A549 (cell line): Measurements from ENCODE around the gene COL28A1. TPM values are rescaled to one million over a fixed set of nuclear protein-coding genes. Genes with fewer than 3 reads are reported as not detected.

ENCODE experiments used
- ATAC-seq, 2 experiments: fragments of 200-7000 bp in 1 of 2; fragments of >200 bp in 1 of 2; cut with Nextera tagmentation in 1 of 2; cut with Tn5 transposase in 1 of 2; 3 replicates each; pipeline versions ENCODE4 v1.8.0 to v1.9.1; 2018 to 2020; ENCODE audit warnings: mild to moderate bottlenecking in 1 of 2, moderate library complexity in 1 of 2
- CTCF ChIA-PET: fragments of 300-600 bp; sonication (Branson Sonifier 250); formaldehyde crosslinking; extraction: SDS; loops from one replicate; lab custom pipeline; 2021; ENCODE audit warnings: antibody characterized with exemption, inconsistent platforms; lab: Yijun Ruan, JAX
- POLR2A ChIA-PET: fragments of 350-600 bp; formaldehyde crosslinking; extraction: SDS; loops from one replicate; lab custom pipeline; 2021; ENCODE audit warnings: antibody characterized with exemption, inconsistent platforms; lab: Yijun Ruan, JAX
- DNase-seq, 2 experiments: peaks; one replicate each; pipeline versions ENCODE4 v3.0.0 to v3.0.0-alpha.2; 2011 to 2016; ENCODE audit warnings: low read depth in 1 of 2, low spot score in 1 of 2
- FAIRE-seq: peaks from 2 replicates; lab custom pipeline; 2011; peaks lifted over from hg19 to GRCh38; lab: Jason Lieb, UNC
- H3K27ac ChIP-seq, 2 experiments: fragments of >200 bp; sonication (Bioruptor Twin); formaldehyde crosslinking; 3 replicates each; pipeline ENCODE4 v1.5.1; 2016 to 2017
- H3K4me1 ChIP-seq: fragments of >200 bp; sonication (Bioruptor Twin); formaldehyde crosslinking; 3 replicates; pipeline ENCODE4 v1.6.1; 2016
- H3K4me2 ChIP-seq: fragments of >200 bp; sonication (Bioruptor Twin); formaldehyde crosslinking; 3 replicates; pipeline ENCODE4 v1.6.1; 2016
- H3K4me3 ChIP-seq: fragments of >200 bp; sonication (Bioruptor Twin); formaldehyde crosslinking; 3 replicates; pipeline ENCODE4 v1.5.1; 2016
- H3K9me3 ChIP-seq: fragments of >200 bp; sonication (Bioruptor Twin); formaldehyde crosslinking; 3 replicates; pipeline ENCODE4 v1.6.1; 2016
- ATOH8 ChIP-seq: fragments of 250-450 bp; sonication (Bioruptor Pico); IDR thresholded peaks from 2 replicates; pipeline ENCODE4 v1.5.0; 2020; ENCODE audit warnings: low read depth, mild to moderate bottlenecking, moderate library complexity
- BHLHE40 ChIP-seq: IDR thresholded peaks from 2 replicates; pipeline ENCODE4 v1.6.1; 2012; ENCODE audit warnings: low read depth, low read length, inconsistent platforms
- CHD2 ChIP-seq: fragments of 150-350 bp; IDR thresholded peaks from 2 replicates; pipeline ENCODE4 v1.6.1; 2014; ENCODE audit warnings: low read length; ENCODE audit not compliant: partially characterized antibody
- CHD4 ChIP-seq: fragments of 200-600 bp; sonication (generic); IDR thresholded peaks from 2 replicates; pipeline ENCODE4 v1.6.1; 2016; ENCODE audit warnings: antibody characterized with exemption, mild to moderate bottlenecking, borderline replicate concordance
- ELK1 ChIP-seq: fragments of 150-350 bp; IDR thresholded peaks from 2 replicates; pipeline ENCODE4 v1.6.1; 2014; ENCODE audit warnings: low read depth, mild to moderate bottlenecking, low read length
- GATA3 ChIP-seq: IDR thresholded peaks from 2 replicates; pipeline ENCODE4 v1.6.1; 2012; ENCODE audit warnings: borderline replicate concordance
- HMGXB4 ChIP-seq: fragments of 250-450 bp; sonication (Bioruptor Pico); IDR thresholded peaks from 2 replicates; pipeline ENCODE4 v1.5.0; 2021; ENCODE audit warnings: mild to moderate bottlenecking, moderate library complexity, borderline replicate concordance
- HOXB5 ChIP-seq: fragments of 250-450 bp; sonication (Bioruptor Pico); IDR thresholded peaks from 2 replicates; pipeline ENCODE4 v1.5.0; 2020; ENCODE audit warnings: mild to moderate bottlenecking, moderate library complexity
- JUNB ChIP-seq: fragments of >200 bp; sonication (Bioruptor Twin); formaldehyde crosslinking; IDR thresholded peaks from 2 replicates; pipeline ENCODE4 v1.6.1; 2016
- MAFK ChIP-seq: fragments of 450-650 bp; IDR thresholded peaks from 2 replicates; pipeline ENCODE4 v1.6.1; 2014; ENCODE audit not compliant: partially characterized antibody
- MAX ChIP-seq: IDR thresholded peaks from 2 replicates; pipeline ENCODE4 v1.6.1; 2012
- MAZ ChIP-seq: fragments of 150-350 bp; IDR thresholded peaks from 2 replicates; pipeline ENCODE4 v1.6.1; 2014; ENCODE audit warnings: antibody characterized with exemption, low read depth, low read length, borderline replicate concordance
- PHF8 ChIP-seq: fragments of 200-600 bp; sonication (generic); IDR thresholded peaks from 2 replicates; pipeline ENCODE4 v1.6.1; 2016; ENCODE audit warnings: low read depth, mild to moderate bottlenecking, antibody characterized with exemption, moderate library complexity, borderline replicate concordance
- RARB ChIP-seq: fragments of 250-450 bp; sonication (Bioruptor Pico); IDR thresholded peaks from 2 replicates; pipeline ENCODE4 v1.8.0; 2021; ENCODE audit warnings: mild to moderate bottlenecking, moderate library complexity
- RNF2 ChIP-seq: fragments of 200-600 bp; sonication (generic); IDR thresholded peaks from 2 replicates; pipeline ENCODE4 v1.6.1; 2016; ENCODE audit warnings: low read depth, mild to moderate bottlenecking, antibody characterized with exemption, moderate library complexity, borderline replicate concordance
- SREBF2 ChIP-seq: fragments of 450-650 bp; IDR thresholded peaks from 2 replicates; pipeline ENCODE4 v1.6.1; 2014; ENCODE audit warnings: mild to moderate bottlenecking, moderate library complexity
- TFCP2L1 ChIP-seq: fragments of 250-450 bp; sonication (Bioruptor Pico); IDR thresholded peaks from 2 replicates; pipeline ENCODE4 v1.5.0; 2021; ENCODE audit warnings: mild to moderate bottlenecking
- ZSCAN20 ChIP-seq: fragments of 250-450 bp; sonication (Bioruptor Pico); IDR thresholded peaks from 2 replicates; pipeline ENCODE4 v1.8.0; 2022; ENCODE audit warnings: mild to moderate bottlenecking, moderate library complexity
- WGBS: methylation state at CpG from one replicate; pipeline ENCODE4 v1.1.6; 2017; ENCODE audit errors: missing lambda C conversion rate; 5-methylcytosine and 5-hydroxymethylcytosine counted together
- polyA plus RNA-seq, 4 experiments: library from polyadenylated mRNA; depleted of rRNA in 3 of 4; stranded (reverse); fragments of >200 nt; fragmentation: RNase III in 1 of 4; extraction: RNeasy Plus Mini Kit Qiagen cat#74134 plus additional on column Dnase treatment in 1 of 4; gene quantifications; 2 replicates in 3 of 4; 3 replicates in 1 of 4; pipeline ENCODE4 v1.2.3, GENCODE V29; 2011 to 2017

The COL28A1 gene
- polyA plus RNA-seq, 2 of the 4 experiments (the other 2 are of a cell fraction): 0.08 to 0.17 TPM

DNA sequence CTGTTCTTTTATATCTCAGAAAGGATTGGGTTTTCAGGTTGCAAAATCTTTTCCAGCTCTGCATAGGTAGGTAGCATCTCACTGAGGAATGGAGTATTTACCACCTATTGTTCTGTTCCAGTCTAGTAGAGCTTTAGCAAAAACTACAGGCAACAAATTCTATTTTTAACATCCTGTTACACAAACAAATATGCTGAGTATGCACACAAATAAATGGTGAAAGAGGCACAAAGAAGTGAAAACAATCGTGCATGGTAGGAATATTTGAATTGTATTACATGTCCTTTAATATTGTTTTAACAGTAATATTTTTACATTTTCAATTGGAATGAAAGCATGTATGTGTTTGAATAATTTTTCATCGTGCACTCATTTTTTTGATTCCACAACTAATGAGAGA is 16.5 kb upstream of the COL28A1 start:
- no peaks in the 10 kb centered on the region for H3K9me3 ChIP-seq
- ChIA-PET POLR2A (no interaction called here), CTCF (interaction anchor here (1.7 to 2.9 kb wide), 2 partner anchors 10 to 128 kb away, joined by 8 to 16 read pairs; no protein-coding TSS in a partner anchor)
- no peak for ATAC-seq
- TF ChIP-seq MAZ (no peak), RNF2 (no peak), CHD2 (no peak), MAFK (peak; percentile 76)
- no peak for DNase-seq
- no peak for FAIRE-seq
- peaks cover 9% of the 10 kb centered on the region; the same call in 2 of the 3 replicates for H3K4me1 ChIP-seq
- no peak overlapping the region for H3K4me2 ChIP-seq
- 44% methylated on average over 2 of the region's 2 CpGs for WGBS
- H3K4me3 ChIP-seq: no peak overlapping the region
- no peak overlapping the region for H3K27ac ChIP-seq

GRCh38 chr7:7550663-7551062 is 15.0 kb upstream of the COL28A1 start:
- CTCF ChIA-PET: interaction anchor here (2.9 to 3.6 kb wide), 2 partner anchors 8 to 126 kb away, joined by 14 to 16 read pairs; no protein-coding TSS in a partner anchor
- Histone ChIP-seq H3K4me1 (peaks cover 9% of the 10 kb centered on the region; the same call in 2 of the 3 replicates), H3K27ac (no peak overlapping the region), H3K4me3 (no peak overlapping the region), H3K9me3 (no peaks in the 10 kb centered on the region), H3K4me2 (0 out of 3 replicates have a peak overlapping the region, but pooled peaks have one; percentile 30)
- ATAC-seq (no peak), DNase-seq (no peak), FAIRE-seq (no peak)
- TF ChIP-seq RARB (CRISPR knock-in tag) (no peak), MAX (no peak), SREBF2 (no peak), BHLHE40 (no peak), JUNB (no peak)
- POLR2A ChIA-PET: no interaction called here
- WGBS: 83% methylated on average over 3 of the region's 3 CpGs

GRCh38 chr7:7548407-7548806 is 12.7 kb upstream of the COL28A1 start:
- Histone ChIP-seq H3K4me2 (no peak overlapping the region), H3K4me3 (no peak overlapping the region), H3K4me1 (peaks cover 9% of the 10 kb centered on the region; the same call in 2 of the 3 replicates)
- 87% methylated on average over 3 of the region's 3 CpGs for WGBS
- no peak for FAIRE-seq
- TF ChIP-seq GATA3 (no peak), HOXB5 (CRISPR knock-in tag) (no peak), TFCP2L1 (CRISPR knock-in tag) (no peak), ATOH8 (CRISPR knock-in tag) (no peak), SREBF2 (no peak), CHD2 (no peak), CHD4 (no peak), PHF8 (no peak), HMGXB4 (CRISPR knock-in tag) (no peak), ZSCAN20 (CRISPR knock-in tag) (no peak), ELK1 (no peak)
- TF ChIP-seq, all 56 proteins: peak for 0
- ChIA-PET POLR2A (no interaction called here), CTCF (interaction anchor here (1.1 to 3.6 kb wide), 2 partner anchors 124 to 445 kb away, joined by 3 to 14 read pairs; no protein-coding TSS in a partner anchor)
- DNase-seq (no peak), ATAC-seq (no peak)
- no peak overlapping the region for H3K27ac ChIP-seq
- H3K9me3 ChIP-seq: no peaks in the 10 kb centered on the region
